ENCODE data around the gene CDC20.

DNA sequence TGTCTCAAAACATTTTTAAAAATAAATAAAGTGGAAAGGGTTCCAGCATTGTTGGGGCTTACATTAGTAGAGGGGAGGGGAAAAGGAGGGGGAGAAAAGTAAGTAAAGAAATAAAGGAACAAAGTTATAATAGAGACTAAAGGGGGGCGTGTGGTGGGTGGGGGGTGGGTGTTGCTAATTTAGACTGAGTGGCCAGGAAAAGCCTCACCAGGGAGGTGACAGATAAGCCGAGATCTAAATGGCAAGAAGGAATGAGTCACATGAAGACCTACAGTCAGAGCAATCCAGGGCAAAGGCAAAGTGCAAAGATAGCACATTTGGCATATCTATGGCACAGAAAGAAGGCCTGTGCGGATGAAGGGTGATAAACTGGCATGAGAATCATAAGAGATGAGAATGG, 13.7 kb upstream of the CDC20 start:
- no peak for TF ChIP-seq EZH2 (IDR thresholded peaks at IDR 0.05; ENCODE audit: borderline replicate concordance, insufficient read depth, low read depth, low read length, poor library complexity, severe bottlenecking)
- TF ChIP-seq, protein P1, sequence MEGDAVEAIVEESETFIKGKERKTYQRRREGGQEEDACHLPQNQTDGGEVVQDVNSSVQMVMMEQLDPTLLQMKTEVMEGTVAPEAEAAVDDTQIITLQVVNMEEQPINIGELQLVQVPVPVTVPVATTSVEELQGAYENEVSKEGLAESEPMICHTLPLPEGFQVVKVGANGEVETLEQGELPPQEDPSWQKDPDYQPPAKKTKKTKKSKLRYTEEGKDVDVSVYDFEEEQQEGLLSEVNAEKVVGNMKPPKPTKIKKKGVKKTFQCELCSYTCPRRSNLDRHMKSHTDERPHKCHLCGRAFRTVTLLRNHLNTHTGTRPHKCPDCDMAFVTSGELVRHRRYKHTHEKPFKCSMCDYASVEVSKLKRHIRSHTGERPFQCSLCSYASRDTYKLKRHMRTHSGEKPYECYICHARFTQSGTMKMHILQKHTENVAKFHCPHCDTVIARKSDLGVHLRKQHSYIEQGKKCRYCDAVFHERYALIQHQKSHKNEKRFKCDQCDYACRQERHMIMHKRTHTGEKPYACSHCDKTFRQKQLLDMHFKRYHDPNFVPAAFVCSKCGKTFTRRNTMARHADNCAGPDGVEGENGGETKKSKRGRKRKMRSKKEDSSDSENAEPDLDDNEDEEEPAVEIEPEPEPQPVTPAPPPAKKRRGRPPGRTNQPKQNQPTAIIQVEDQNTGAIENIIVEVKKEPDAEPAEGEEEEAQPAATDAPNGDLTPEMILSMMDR (IDR thresholded peaks at IDR 0.05) = no peak
